GM12878 (cell line): ENCODE measurements around the gene FAM81B. TPM values are rescaled to one million over a fixed set of nuclear protein-coding genes. Genes with fewer than 3 reads are reported as not detected.

Experiments
- ATAC-seq: fragments of 200-7000 bp; cut with Tn5 transposase; 3 replicates; pipeline ENCODE4 v1.9.1; 2020; ENCODE audit warnings: mild to moderate bottlenecking, moderate library complexity
- BruUV-seq: library from RNA; stranded (reverse); fragments of 400-500 nt; replicated peaks from 2 replicates; lab custom pipeline; 2021; lab: Mats Ljungman, UMichigan
- CTCF ChIA-PET: fragments of 300-600 bp; sonication (Branson Sonifier 250); formaldehyde crosslinking; extraction: SDS; loops from one replicate; lab custom pipeline; 2021; ENCODE audit warnings: inconsistent platforms; lab: Yijun Ruan, JAX
- POLR2A ChIA-PET: fragments of 350-600 bp; formaldehyde crosslinking; extraction: SDS; loops from one replicate; lab custom pipeline; 2021; ENCODE audit warnings: inconsistent platforms; lab: Charles Lee
- RAD21 ChIA-PET: fragments of 300-600 bp; sonication (Branson Sonifier 250); formaldehyde crosslinking; loops from one replicate; lab custom pipeline; 2023; ENCODE audit warnings: antibody characterized with exemption; ENCODE audit not compliant: unreplicated experiment; lab: Charles Lee
- SMC1A ChIA-PET: fragments of 300-600 bp; sonication (Branson Sonifier 250); formaldehyde crosslinking; loops from one replicate; lab custom pipeline; 2023; ENCODE audit not compliant: unreplicated experiment, uncharacterized antibody; lab: Charles Lee
- DNase-seq: peaks from one replicate; pipeline ENCODE4 v3.0.0-alpha.2; 2011; ENCODE audit warnings: low read depth, low spot score
- FAIRE-seq: peaks from 3 replicates; lab custom pipeline; 2011; peaks lifted over from hg19 to GRCh38; lab: Jason Lieb, UNC
- H2AFZ ChIP-seq: 2 replicates; pipeline ENCODE4 v1.6.0; 2011; ENCODE audit warnings: low read depth, low read length, control low read depth; ENCODE audit not compliant: control insufficient read depth
- H3K27ac ChIP-seq: 2 replicates; pipeline ENCODE4 v1.5.1; 2011; ENCODE audit warnings: control low read depth; ENCODE audit not compliant: control insufficient read depth, insufficient read depth
- H3K27me3 ChIP-seq, 2 experiments: replicated peaks in 1 of 2; 2 replicates each; pipeline versions ENCODE4 v1.6.0 to v1.6.1; 2011; ENCODE audit warnings: low read length in 1 of 2; ENCODE audit not compliant: control insufficient read depth in 2 of 2, insufficient read depth in 2 of 2
- H3K36me3 ChIP-seq, 2 experiments: 2 replicates each; pipeline ENCODE4 v1.5.1; 2011; ENCODE audit warnings: low read length in 1 of 2; ENCODE audit not compliant: control insufficient read depth in 2 of 2, insufficient read depth in 2 of 2
- H3K4me1 ChIP-seq: 2 replicates; pipeline ENCODE4 v1.6.1; 2011; ENCODE audit warnings: mild to moderate bottlenecking, low read length, moderate library complexity, mixed read lengths; ENCODE audit not compliant: control insufficient read depth, insufficient read depth
- H3K4me2 ChIP-seq: 2 replicates; pipeline ENCODE4 v1.6.0; 2011; ENCODE audit warnings: control low read depth; ENCODE audit not compliant: control insufficient read depth, insufficient read depth
- H3K4me3 ChIP-seq: fragments of 200-600 bp; sonication (generic); 2 replicates; pipeline ENCODE4 v1.5.1; 2016
- H3K79me2 ChIP-seq: 2 replicates; pipeline ENCODE4 v1.6.0; 2011; ENCODE audit warnings: low read length; ENCODE audit not compliant: control insufficient read depth, insufficient read depth
- H3K9ac ChIP-seq: 2 replicates; pipeline ENCODE4 v1.8.0; 2011; ENCODE audit warnings: low read length, control low read depth, mixed read lengths; ENCODE audit not compliant: control insufficient read depth, insufficient read depth
- H3K9me3 ChIP-seq: replicated peaks from 3 replicates; pipeline ENCODE4 v1.5.1; 2011; ENCODE audit warnings: mild to moderate bottlenecking, low read length; ENCODE audit not compliant: control insufficient read depth, insufficient read depth
- H4K20me1 ChIP-seq: 2 replicates; pipeline ENCODE4 v1.6.0; 2011; ENCODE audit not compliant: control insufficient read depth, insufficient read depth
- CREB1 ChIP-seq: IDR thresholded peaks from 2 replicates; pipeline ENCODE4 v1.6.1; 2012; ENCODE audit warnings: low read depth, mild to moderate bottlenecking, inconsistent platforms
- CUX1 ChIP-seq: IDR thresholded peaks from 2 replicates; pipeline ENCODE4 v1.6.1; 2012; ENCODE audit warnings: improper control_type of control experiment, low read depth, low read length; ENCODE audit not compliant: insufficient replicate concordance
- GATAD2B ChIP-seq: fragments of 450-650 bp; conservative IDR thresholded peaks from 2 replicates; pipeline ENCODE4 v1.6.1; 2017; ENCODE audit warnings: low read depth, mild to moderate bottlenecking, moderate library complexity
- IRF3 ChIP-seq: fragments of 450-650 bp; IDR thresholded peaks from 2 replicates; pipeline ENCODE4 v1.6.1; 2014; ENCODE audit warnings: mild to moderate bottlenecking
- JUNB ChIP-seq: IDR thresholded peaks from 2 replicates; pipeline ENCODE4 v1.6.1; 2016; ENCODE audit warnings: antibody characterized with exemption, mild to moderate bottlenecking
- LARP7 ChIP-seq: fragments of 450-650 bp; IDR thresholded peaks from 2 replicates; pipeline ENCODE4 v1.6.1; 2017; ENCODE audit warnings: mild to moderate bottlenecking
- MYC ChIP-seq: IDR thresholded peaks from 2 replicates; pipeline ENCODE4 v1.6.1; 2011; ENCODE audit warnings: mild to moderate bottlenecking, low read length, moderate library complexity, inconsistent platforms; ENCODE audit not compliant: insufficient read depth, insufficient replicate concordance, insufficient read length, severe bottlenecking
- NR2C2 ChIP-seq: IDR thresholded peaks from 2 replicates; pipeline ENCODE4 v1.6.1; 2011; ENCODE audit warnings: borderline replicate concordance, low read depth; ENCODE audit not compliant: control insufficient read depth, insufficient read length
- PRDM15 ChIP-seq: fragments of 450-650 bp; formaldehyde crosslinking; IDR thresholded peaks from 2 replicates; pipeline ENCODE4 v1.4.0; 2020; ENCODE audit warnings: mild to moderate bottlenecking, moderate library complexity
- RAD51 ChIP-seq: fragments of 450-650 bp; IDR thresholded peaks from 2 replicates; pipeline ENCODE4 v1.6.1; 2016; ENCODE audit warnings: moderate library complexity, mild to moderate bottlenecking, inconsistent platforms
- SMC3 ChIP-seq: IDR thresholded peaks from 2 replicates; pipeline ENCODE4 v1.6.1; 2011; ENCODE audit warnings: low read length, improper control_type of control experiment, borderline replicate concordance
- STAT1 ChIP-seq: fragments of 450-650 bp; conservative IDR thresholded peaks from 2 replicates; pipeline ENCODE4 v1.6.1; 2014; ENCODE audit warnings: antibody characterized with exemption, mild to moderate bottlenecking
- YY1 ChIP-seq: IDR thresholded peaks from 2 replicates; pipeline ENCODE4 v1.6.1; 2011; ENCODE audit warnings: low read depth, mild to moderate bottlenecking, low read length
- ZNF207 ChIP-seq: fragments of 450-650 bp; IDR thresholded peaks from 2 replicates; pipeline ENCODE4 v1.6.1; 2014; ENCODE audit warnings: antibody characterized with exemption, mild to moderate bottlenecking, borderline replicate concordance
- WGBS: methylation state at CpG from one replicate; pipeline ENCODE4 v1.1.6; 2016; ENCODE audit warnings: low lambda C conversion rate; ENCODE audit not compliant: insufficient replicate concordance, insufficient coverage; ENCODE audit errors: missing lambda C conversion rate; 5-methylcytosine and 5-hydroxymethylcytosine counted together
- in situ Hi-C: fragments of 300-500 bp; cut with MboI; formaldehyde crosslinking; loops from 9 replicates; pipeline ENCODE4 v1.14.3; 2018; ENCODE audit warnings: mixed read lengths
- intact Hi-C: fragments of 100-400 bp; cut with micrococcal nuclease; formaldehyde crosslinking; loops from one replicate; pipeline ENCODE4 v1.14.2; 2022; ENCODE audit not compliant: unreplicated experiment
- polyA plus RNA-seq, 11 experiments: library from polyadenylated mRNA; depleted of rRNA in 4 of 11; unstranded in 6 of 11; stranded (reverse) in 5 of 11; fragments of >200 nt; fragmentation: Nextera tagmentation in 4 of 11; fragmentation: Illumina TruSeq in 1 of 11; extraction: Ambion mirVana in 4 of 11; extraction: Trizol in 1 of 11; gene quantifications; 1 replicate in 1 of 11; 2 replicates in 10 of 11; pipeline versions ENCODE4 v1.2.1 to v1.2.3, GENCODE V29; 2011 to 2016; ENCODE audit warnings: inconsistent platforms in 2 of 11, missing spikeins in 2 of 11, low read depth in 1 of 11
- total RNA-seq, 4 experiments: library from RNA; depleted of rRNA in 3 of 4; stranded (reverse); fragments of >200 nt in 3 of 4; fragmentation: Illumina TruSeq in 1 of 4; extraction: Trizol in 1 of 4; gene quantifications; 2 replicates each; pipeline versions ENCODE4 v1.2.1 to v1.2.3, GENCODE V29; 2013 to 2021

FAM81B gene
- total and polyA plus RNA-seq, 10 of the 15 experiments (the other 5 are each of a cell fraction or from before 2014, with no cell fraction given) = not detected

GRCh38 chr5:95445442-95445841 is 54.3 kb downstream of the FAM81B start (continued):
- TF ChIP-seq NR2C2 (no peak), CUX1 (no peak)
- TF ChIP-seq, all 136 proteins: peak for 0

GRCh38 chr5:95445995-95446394 is 54.8 kb downstream of the FAM81B start:
- no peak for DNase-seq
- Histone ChIP-seq H3K4me2 (no peak overlapping the region), H2AFZ (no peak overlapping the region), H3K9me3 (no peaks in the 10 kb centered on the region), H4K20me1 (no peaks in the 10 kb centered on the region), H3K36me3 (no peaks in the 10 kb centered on the region), H3K27me3 (no peaks in the 10 kb centered on the region; a peak in 1 of 4 replicates), H3K79me2 (no peaks in the 10 kb centered on the region), H3K4me1 (no peaks in the 10 kb centered on the region), H3K27ac (no peak overlapping the region), H3K4me3 (no peak overlapping the region), H3K9ac (no peak overlapping the region)
- ChIA-PET POLR2A (interaction anchor here (0.8 kb wide), 1 partner anchor 22 kb away, joined by 3 read pairs; no protein-coding TSS in a partner anchor), CTCF (no interaction called here), SMC1A (no interaction called here), RAD21 (no interaction called here)
- in situ Hi-C loops (no loop called here), intact Hi-C loops (no loop called here)
- 90% methylated on average over 2 of the region's 2 CpGs for WGBS
- no TSS peak for BruUV-seq
- FAIRE-seq = no peak
- ATAC-seq = no peak
- TF ChIP-seq IRF3 (no peak), ZNF207 (no peak), CREB1 (no peak), SMC3 (no peak), LARP7 (no peak), GATAD2B (no peak), STAT1 (no peak), MYC (no peak), PRDM15 (CRISPR knock-in tag) (no peak), JUNB (no peak), YY1 (no peak), RAD51 (no peak)
